ENCODE results near the gene DMC1. TPM values are rescaled to one million over a fixed set of nuclear protein-coding genes. Genes with fewer than 3 reads are reported as not detected.

Gene DMC1
- total and polyA plus RNA-seq, 10 of the 15 experiments (the other 5 are each of a cell fraction or from before 2014, with no cell fraction given): 1.0 to 21.0 (median 4.5) TPM

- TF ChIP-seq ZNF592 (IDR thresholded peaks at IDR 0.05) (peak; percentile 88), SPI1 (IDR thresholded peaks at IDR 0.05; ENCODE audit: borderline replicate concordance, insufficient read depth, low read depth, low read length) (peak; percentile 57; the same call in 1 of the 2 replicates), STAT1 (conservative IDR thresholded peaks at IDR 0.05) (peak; percentile 74; the same call in 1 of the 2 replicates), CREM (IDR thresholded peaks at IDR 0.05; ENCODE audit: low read depth) (peak; percentile 43; the same call in 1 of the 2 replicates), HDGF (IDR thresholded peaks at IDR 0.05) (no peak), BRCA1 (IDR thresholded peaks at IDR 0.05; ENCODE audit: low read depth, low read length) (no peak), BCL3 (IDR thresholded peaks at IDR 0.05; ENCODE audit: borderline replicate concordance, insufficient read depth, low read depth, low read length, poor library complexity, severe bottlenecking) (no peak)
- TF ChIP-seq, protein P1, sequence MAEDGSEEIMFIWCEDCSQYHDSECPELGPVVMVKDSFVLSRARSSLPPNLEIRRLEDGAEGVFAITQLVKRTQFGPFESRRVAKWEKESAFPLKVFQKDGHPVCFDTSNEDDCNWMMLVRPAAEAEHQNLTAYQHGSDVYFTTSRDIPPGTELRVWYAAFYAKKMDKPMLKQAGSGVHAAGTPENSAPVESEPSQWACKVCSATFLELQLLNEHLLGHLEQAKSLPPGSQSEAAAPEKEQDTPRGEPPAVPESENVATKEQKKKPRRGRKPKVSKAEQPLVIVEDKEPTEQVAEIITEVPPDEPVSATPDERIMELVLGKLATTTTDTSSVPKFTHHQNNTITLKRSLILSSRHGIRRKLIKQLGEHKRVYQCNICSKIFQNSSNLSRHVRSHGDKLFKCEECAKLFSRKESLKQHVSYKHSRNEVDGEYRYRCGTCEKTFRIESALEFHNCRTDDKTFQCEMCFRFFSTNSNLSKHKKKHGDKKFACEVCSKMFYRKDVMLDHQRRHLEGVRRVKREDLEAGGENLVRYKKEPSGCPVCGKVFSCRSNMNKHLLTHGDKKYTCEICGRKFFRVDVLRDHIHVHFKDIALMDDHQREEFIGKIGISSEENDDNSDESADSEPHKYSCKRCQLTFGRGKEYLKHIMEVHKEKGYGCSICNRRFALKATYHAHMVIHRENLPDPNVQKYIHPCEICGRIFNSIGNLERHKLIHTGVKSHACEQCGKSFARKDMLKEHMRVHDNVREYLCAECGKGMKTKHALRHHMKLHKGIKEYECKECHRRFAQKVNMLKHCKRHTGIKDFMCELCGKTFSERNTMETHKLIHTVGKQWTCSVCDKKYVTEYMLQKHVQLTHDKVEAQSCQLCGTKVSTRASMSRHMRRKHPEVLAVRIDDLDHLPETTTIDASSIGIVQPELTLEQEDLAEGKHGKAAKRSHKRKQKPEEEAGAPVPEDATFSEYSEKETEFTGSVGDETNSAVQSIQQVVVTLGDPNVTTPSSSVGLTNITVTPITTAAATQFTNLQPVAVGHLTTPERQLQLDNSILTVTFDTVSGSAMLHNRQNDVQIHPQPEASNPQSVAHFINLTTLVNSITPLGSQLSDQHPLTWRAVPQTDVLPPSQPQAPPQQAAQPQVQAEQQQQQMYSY (CRISPR knock-in tag; IDR thresholded peaks at IDR 0.05): no peak
- TF ChIP-seq, protein P2, sequence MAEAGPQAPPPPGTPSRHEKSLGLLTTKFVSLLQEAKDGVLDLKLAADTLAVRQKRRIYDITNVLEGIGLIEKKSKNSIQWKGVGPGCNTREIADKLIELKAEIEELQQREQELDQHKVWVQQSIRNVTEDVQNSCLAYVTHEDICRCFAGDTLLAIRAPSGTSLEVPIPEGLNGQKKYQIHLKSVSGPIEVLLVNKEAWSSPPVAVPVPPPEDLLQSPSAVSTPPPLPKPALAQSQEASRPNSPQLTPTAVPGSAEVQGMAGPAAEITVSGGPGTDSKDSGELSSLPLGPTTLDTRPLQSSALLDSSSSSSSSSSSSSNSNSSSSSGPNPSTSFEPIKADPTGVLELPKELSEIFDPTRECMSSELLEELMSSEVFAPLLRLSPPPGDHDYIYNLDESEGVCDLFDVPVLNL (IDR thresholded peaks at IDR 0.05; ENCODE audit: low read depth, low read length): no peak
These were observed 63.6 kb downstream of the DMC1 start, which contains the start of gene DDX17 (continued) for GRCh38 chr22:38506118-38506962.

Measured in GM12878 (cell line).